RWPE1 (cell line): ENCODE data around the gene FFAR3.
"Not testable (repeated sequence)": the region's sequence is repeated elsewhere in the genome, so short reads cannot be mapped to it uniquely, and the experiment has no call there.

Source experiments
- CTCF ChIA-PET: fragments of 350-600 bp; sonication (Branson Sonifier 250); formaldehyde crosslinking; extraction: SDS; loops from one replicate; lab custom pipeline; 2021; lab: Yijun Ruan, JAX
- POLR2A ChIA-PET: fragments of 400-600 bp; formaldehyde crosslinking; extraction: SDS; loops from one replicate; lab custom pipeline; 2020; ENCODE audit warnings: antibody characterized with exemption; ENCODE audit not compliant: low non-redundant PET; lab: Yijun Ruan, JAX
- DNase-seq: peaks from one replicate; pipeline ENCODE4 v3.0.0; 2012; ENCODE audit warnings: low spot score
- H3K27ac ChIP-seq: fragments of 450-650 bp; 2 replicates; pipeline ENCODE4 v1.5.1; 2017
- CTCF ChIP-seq: fragments of 450-650 bp; conservative IDR thresholded peaks from 2 replicates; pipeline ENCODE4 v1.5.1; 2017; ENCODE audit warnings: low read depth, mild to moderate bottlenecking

FFAR3 gene

GRCh38 chr19:35352448-35353304, 5.6 kb upstream of the FFAR3 start:
- peak; percentile 83 for TF ChIP-seq CTCF
- no peak overlapping the region for H3K27ac ChIP-seq
- peak; percentile 86 for DNase-seq
- CTCF ChIA-PET, result interaction anchor here (0.5 to 2.7 kb wide), 25 partner anchors 8 to 560 kb away, joined by 3 to 52 read pairs (median 4); no protein-coding TSS in a partner anchor
- POLR2A ChIA-PET, result no interaction called here

DNA sequence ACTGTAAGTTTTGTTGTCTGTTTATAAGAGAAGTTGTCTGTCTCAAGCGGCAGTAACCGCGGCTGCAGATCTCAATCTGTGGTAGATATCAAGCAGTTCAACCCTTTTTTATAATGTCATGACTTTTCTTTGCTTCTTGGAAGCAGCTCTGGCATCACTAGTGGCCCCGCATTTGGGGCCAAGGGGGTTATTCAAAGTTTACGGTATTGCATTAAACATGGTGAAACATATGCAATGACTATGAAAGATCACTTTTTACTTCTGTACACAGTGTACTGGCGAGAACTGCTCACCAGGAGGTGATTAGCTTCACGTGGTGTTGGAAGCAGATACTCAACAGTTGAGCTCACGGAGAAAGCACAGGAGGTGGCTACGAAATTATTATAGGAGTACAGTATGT, 4.6 kb upstream of the FFAR3 start:
- H3K27ac ChIP-seq, result no peak overlapping the region
- ChIA-PET POLR2A (no interaction called here), CTCF (interaction anchor here (0.6 to 2.7 kb wide), 11 partner anchors 8 to 142 kb away, joined by 3 to 52 read pairs (median 6); no protein-coding TSS in a partner anchor)
- no peak for DNase-seq
- TF ChIP-seq CTCF, result no peak

GRCh38 chr19:35354898-35355297, 3.4 kb upstream of the FFAR3 start:
- no peak for DNase-seq
- no peak overlapping the region for H3K27ac ChIP-seq
- ChIA-PET CTCF (interaction anchor here (0.6 to 2.7 kb wide), 6 partner anchors 86 to 289 kb away, joined by 4 to 52 read pairs (median 4); partner anchors contain the start of gene USF2), POLR2A (no interaction called here)
- TF ChIP-seq CTCF, result no peak

- POLR2A ChIA-PET, result no interaction called here
- TF ChIP-seq CTCF, result no peak
- no peak overlapping the region for H3K27ac ChIP-seq
- CTCF ChIA-PET, result interaction anchor here (2.6 kb wide), 1 partner anchor 112 kb away, joined by 5 read pairs; no protein-coding TSS in a partner anchor
- DNase-seq, result no peak
Measured at GRCh38 chr19:35355791-35356460, 2.3 kb upstream of the FFAR3 start.

DNA sequence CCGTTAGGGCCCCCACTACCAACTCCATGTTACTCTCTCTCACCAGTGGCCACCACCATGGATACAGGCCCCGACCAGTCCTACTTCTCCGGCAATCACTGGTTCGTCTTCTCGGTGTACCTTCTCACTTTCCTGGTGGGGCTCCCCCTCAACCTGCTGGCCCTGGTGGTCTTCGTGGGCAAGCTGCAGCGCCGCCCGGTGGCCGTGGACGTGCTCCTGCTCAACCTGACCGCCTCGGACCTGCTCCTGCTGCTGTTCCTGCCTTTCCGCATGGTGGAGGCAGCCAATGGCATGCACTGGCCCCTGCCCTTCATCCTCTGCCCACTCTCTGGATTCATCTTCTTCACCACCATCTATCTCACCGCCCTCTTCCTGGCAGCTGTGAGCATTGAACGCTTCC, 574 bp downstream of the FFAR3 start:
- not testable (repeated sequence) for DNase-seq

DNA sequence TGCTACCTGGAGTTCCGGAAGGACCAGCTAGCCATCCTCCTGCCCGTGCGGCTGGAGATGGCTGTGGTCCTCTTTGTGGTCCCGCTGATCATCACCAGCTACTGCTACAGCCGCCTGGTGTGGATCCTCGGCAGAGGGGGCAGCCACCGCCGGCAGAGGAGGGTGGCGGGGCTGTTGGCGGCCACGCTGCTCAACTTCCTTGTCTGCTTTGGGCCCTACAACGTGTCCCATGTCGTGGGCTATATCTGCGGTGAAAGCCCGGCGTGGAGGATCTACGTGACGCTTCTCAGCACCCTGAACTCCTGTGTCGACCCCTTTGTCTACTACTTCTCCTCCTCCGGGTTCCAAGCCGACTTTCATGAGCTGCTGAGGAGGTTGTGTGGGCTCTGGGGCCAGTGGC, 1.1 kb downstream of the FFAR3 start:
- DNase-seq, CTCF ChIA-PET, POLR2A ChIA-PET, H3K27ac ChIP-seq: not testable (repeated sequence)

More for the DNA sequence above, 574 bp downstream of the FFAR3 start:
- H3K27ac ChIP-seq, POLR2A ChIA-PET: not testable (repeated sequence)
- CTCF ChIA-PET, result interaction anchor here (1.2 to 2.6 kb wide), 2 partner anchors 109 to 136 kb away, joined by 3 to 5 read pairs; no protein-coding TSS in a partner anchor

DNA sequence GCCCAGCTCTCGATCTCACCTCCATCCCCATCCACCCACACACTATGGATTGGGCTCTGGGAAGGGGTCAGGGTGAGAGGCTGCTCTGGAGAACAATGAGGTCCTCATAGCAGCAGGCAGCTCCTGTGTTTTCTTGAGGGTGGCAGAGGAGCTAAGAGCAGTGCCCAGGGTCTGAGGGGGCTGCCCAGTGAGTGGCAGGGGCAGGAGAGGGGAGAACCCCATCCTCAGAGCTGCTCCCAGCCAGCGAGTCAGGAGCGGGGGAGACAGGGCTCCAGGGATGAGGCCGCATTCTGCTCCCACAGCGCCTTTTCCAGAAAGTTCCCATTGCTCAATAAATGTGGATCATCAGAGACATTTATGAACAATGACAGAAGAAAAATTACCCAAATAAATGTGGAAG, 1.8 kb downstream of the FFAR3 start:
- DNase-seq, H3K27ac ChIP-seq, POLR2A ChIA-PET, CTCF ChIA-PET: not testable (repeated sequence)
